GM19240 (cell line): ENCODE data around the gene ADARB2.
"Not testable (repeated sequence)": the region's sequence is repeated elsewhere in the genome, so short reads cannot be mapped to it uniquely, and the experiment has no call there.

Experiments
- DNase-seq: peaks from one replicate; pipeline ENCODE4 v3.0.0; 2011; ENCODE audit warnings: low spot score; ENCODE audit not compliant: insufficient read length

The ADARB2 gene

GRCh38 chr10:1737222-1738061, at the start of gene ADARB2:
TSS of gene ADARB2 (minus strand) at chr10:1737525.
- peak; percentile 17 for DNase-seq

DNA sequence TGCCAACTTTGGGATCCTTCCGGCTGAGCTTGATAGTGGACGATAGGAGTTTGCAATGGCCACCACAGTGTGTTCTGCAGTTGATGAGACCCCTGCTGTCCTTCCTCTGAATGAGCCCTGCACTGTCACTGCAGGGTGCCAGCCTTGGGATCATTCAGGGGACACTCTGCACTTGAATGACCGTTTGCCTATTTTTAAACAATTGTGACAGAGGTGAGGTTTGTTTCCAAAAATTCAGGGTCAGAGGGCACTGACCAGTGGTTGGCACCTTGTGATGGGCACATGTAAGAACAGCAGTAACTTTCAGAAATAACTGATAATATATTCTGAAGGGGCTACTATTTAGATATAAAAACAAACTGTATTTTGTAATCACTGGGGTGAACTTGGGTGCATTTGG, 48.5 kb upstream of the ADARB2 start:
- DNase-seq: no peak

GRCh38 chr10:1782841-1783240, 45.5 kb upstream of the ADARB2 start:
- DNase-seq: no peak

- no peak for DNase-seq
Observed at GRCh38 chr10:1779796-1780195, 42.5 kb upstream of the ADARB2 start.

- no peak for DNase-seq
Observed at GRCh38 chr10:1778375-1778969, 41.1 kb upstream of the ADARB2 start.

- DNase-seq: no peak
Observed at GRCh38 chr10:1776127-1776662, 38.9 kb upstream of the ADARB2 start.

DNA sequence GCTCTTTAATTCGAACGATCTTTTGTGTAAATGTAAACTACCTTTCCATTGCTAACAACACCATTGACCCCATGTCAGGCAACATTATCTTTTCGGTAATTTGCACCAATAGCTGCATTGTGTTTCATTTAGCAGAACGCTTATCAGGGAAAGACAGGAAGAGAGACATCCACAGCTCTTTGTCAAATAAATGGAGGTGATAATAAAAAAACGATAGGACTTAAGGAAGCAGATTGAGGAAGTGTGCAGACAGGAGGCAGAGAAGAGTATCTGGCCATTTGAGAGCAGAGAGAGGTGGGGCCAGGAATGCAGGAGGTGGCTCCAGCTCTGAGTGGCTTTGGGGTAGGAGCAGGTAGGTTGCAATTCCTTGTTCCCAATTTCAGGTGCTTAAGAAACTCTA, 37.5 kb upstream of the ADARB2 start:
- no peak for DNase-seq

- DNase-seq: not testable (repeated sequence)
Observed at GRCh38 chr10:1773204-1773603, 35.9 kb upstream of the ADARB2 start.

DNA sequence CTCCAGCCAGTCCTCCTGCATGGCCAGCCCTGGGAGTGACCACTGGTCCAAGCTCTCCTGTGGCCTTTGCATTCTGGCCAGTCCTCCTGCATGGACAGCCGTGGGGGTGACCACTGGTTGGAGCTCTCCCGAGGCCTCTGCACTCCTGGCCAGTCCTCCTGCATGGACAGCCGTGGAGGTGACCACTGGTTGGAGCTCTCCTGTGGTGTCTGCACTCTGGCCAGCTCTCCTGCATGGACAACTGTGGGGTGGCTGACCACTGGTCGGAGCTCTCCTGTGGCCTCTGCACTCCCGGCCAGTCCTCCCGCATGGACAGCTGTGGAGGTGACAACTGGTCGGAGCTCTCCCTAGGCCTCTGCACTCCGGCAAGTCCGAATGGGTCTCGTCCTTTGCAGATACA, 28.7 kb upstream of the ADARB2 start:
- DNase-seq: no peak

DNA sequence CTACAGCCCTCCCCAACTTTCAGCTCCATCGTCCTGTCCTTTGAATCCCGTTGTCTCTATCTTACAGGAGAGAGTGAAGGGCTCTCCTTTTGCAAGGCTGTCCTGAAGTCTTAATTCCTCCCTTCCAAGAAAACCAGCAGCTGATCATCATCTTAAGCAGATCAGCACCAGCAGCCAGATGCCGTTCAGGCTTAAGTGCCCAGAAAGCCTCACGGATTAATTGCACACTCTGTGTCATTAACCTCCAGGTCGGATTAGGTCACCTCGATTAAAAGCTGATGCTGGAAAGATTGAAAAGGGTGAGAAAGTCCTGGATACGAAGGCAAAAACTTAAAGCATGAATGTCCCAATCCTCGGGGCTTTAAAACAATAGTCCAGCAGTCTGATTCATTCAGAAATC, 24.8 kb upstream of the ADARB2 start:
- DNase-seq: no peak

GRCh38 chr10:1754506-1755153, 17.3 kb upstream of the ADARB2 start:
- no peak for DNase-seq

- no peak for DNase-seq
Observed at GRCh38 chr10:1752153-1752552, 14.8 kb upstream of the ADARB2 start.

DNA sequence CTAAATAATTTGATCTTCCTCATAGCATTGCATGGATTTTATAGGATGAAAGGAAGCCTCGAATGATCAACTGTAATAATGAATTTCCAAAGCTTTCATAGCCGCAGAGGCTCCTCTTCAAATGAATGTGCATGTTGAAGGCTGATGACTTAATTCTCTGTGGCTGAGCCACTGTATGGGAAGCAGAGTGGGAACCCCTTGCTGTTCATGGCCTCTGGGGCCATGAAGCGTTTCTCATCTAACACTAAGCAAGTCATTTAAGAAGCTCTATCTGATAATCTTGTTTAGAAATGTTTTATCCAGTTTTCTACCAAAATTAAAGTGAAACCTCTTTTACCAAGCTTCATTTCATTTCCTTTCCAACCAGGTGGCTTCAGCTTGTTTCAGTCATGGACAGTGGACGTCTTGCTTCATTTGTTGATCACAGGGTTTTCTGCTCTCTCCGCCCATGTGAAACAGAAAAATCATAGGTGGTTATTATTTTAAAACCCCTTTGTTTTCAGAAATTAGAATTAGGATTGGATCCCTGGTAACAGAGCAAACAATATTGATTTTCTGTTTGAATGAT, 10.3 kb upstream of the ADARB2 start:
- no peak for DNase-seq

DNA sequence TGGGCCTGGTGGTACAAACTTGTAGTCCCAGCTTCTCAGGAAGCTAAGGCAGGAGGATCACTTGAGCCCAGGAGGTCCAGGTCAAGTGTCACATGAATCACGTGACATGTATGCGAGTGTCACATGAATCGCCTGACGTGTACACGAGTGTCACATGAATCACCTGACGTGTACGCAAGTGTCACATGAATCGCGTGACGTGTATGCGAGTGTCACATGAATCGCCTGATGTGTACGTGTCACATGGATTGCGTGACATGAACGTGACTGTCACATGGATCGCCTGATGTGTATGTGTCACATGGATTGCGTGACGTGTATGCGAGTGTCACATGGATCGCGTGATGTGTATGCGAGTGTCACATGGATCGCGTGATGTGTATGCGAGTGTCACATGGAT, 9.5 kb upstream of the ADARB2 start:
- DNase-seq: no peak

DNA sequence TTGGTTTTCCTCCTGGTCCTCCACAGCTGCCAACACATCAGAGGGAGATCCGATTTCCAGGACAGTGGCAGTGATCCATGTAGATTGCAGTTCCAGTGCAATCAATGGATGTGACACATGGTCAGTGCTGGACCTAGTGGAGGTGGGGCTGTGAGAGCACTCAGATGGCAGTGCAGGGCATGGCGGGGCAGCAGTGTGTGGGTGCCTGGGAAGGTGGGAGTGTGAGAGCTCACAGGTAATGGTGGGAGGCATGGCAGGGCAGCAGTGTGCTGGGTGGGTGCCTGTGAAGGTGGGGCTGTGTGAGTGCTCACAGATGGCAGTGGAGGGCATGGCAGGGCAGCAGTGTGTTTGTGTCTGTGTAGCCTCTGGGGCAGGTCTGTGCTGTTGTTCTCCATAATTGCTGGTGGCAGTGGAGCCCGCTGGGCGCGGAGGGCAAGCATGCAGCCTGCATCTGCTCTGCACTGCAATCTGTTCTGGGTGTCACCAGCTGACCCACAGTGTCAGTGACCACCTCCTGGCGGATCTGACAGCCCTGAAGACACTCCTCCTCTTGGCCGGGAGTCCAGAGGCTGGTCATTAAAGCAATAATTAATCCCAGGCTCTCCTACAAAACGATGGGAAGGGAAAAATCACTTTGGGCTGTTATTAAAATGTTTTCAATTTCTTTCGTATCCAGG, 8.6 kb upstream of the ADARB2 start:
- DNase-seq: no peak

GRCh38 chr10:1744524-1744923, 7.2 kb upstream of the ADARB2 start:
- no peak for DNase-seq

DNA sequence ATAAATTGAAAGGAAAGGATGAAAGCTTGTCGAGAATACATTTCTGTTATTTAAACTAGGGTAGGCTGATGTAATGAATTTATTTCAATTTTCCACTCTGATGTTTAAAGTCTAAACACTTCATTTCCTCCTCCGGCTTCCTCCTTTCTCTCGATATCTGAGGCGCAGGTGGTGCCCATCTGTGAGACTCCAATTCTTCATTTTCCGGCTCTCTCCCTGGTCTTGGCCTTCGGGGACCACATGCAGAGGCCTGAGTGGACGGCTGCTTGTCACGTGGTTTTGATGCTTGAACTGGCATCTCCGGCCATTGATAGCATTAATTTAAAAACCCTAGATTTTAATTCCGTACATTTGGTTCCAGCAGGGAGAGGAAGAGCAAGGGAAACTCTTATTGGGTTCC, 5.8 kb upstream of the ADARB2 start:
- DNase-seq: no peak

- DNase-seq: no peak
Observed at GRCh38 chr10:1741450-1741849, 4.1 kb upstream of the ADARB2 start.

- no peak for DNase-seq
Observed at GRCh38 chr10:1739751-1740150, 2.4 kb upstream of the ADARB2 start.

DNA sequence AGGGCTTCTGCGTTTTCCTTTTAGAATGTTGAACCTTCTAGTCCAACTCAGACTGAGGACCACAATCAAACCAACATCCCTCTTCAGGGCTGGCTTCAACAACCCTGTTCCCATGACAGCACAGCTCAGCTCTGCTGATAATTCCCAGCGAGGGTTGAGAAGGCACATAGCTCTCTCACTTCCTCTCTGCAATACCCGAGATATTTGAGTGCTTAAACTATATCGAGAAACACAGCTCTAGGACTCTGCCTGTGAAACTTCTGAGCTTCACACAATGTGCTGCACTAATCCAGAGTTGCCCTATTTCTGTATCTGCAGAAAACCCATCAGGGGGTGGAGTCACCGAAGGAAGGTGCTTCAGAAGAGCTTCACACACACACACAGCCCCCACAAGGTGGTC, 1.6 kb upstream of the ADARB2 start:
- DNase-seq: peak; percentile 11

DNA sequence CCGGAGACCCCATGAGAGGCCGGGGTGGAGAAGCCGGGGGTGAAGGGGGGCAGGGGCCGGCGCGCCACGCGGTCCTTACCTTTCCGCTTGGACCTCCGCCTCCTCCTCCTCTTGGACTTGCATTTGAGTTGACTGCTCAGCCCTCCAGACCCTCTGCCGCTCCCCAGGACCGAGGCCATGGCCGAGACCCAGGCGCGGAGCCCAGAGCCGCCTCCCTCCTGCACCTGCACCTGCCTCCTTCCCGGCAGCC, 428 bp downstream of the ADARB2 start:
- no peak for DNase-seq
